ENCODE results near the gene CAVIN2.

The CAVIN2 gene

GRCh38 chr2:191797942-191798876, 48.7 kb downstream of the CAVIN2 start:
- Histone ChIP-seq H3K9ac (ENCODE audit: low read depth, low read length, poor library complexity, severe bottlenecking) (no peak overlapping the region), H3K27me3 (ENCODE audit: insufficient read depth, low read length, poor library complexity, severe bottlenecking) (no peaks in the 10 kb centered on the region), H3K9me2 (replicated peaks; ENCODE audit: low read depth, low read length) (no peaks in the 10 kb centered on the region), H3K4me1 (ENCODE audit: insufficient read depth, low read length, poor library complexity, severe bottlenecking) (no peaks in the 10 kb centered on the region), H3K79me2 (ENCODE audit: insufficient read depth, low read length) (no peaks in the 10 kb centered on the region), H2AFZ (ENCODE audit: low read length) (no peak overlapping the region), H4K20me1 (ENCODE audit: insufficient read depth, low read length, poor library complexity, severe bottlenecking) (no peaks in the 10 kb centered on the region), H3K9me3 (ENCODE audit: insufficient read depth, low read depth, low read length) (no peaks in the 10 kb centered on the region), H3F3A (ENCODE audit: low read depth) (no peaks in the 10 kb centered on the region), H3K4me2 (ENCODE audit: low read depth, low read length, poor library complexity, severe bottlenecking) (no peak overlapping the region), H3K4me3 (ENCODE audit: low read length, poor library complexity, severe bottlenecking) (no peak overlapping the region), H3K36me3 (ENCODE audit: insufficient read depth, low read length) (no peaks in the 10 kb centered on the region)
- TF ChIP-seq EZH2phosphoT487 (IDR thresholded peaks at IDR 0.05; ENCODE audit: borderline replicate concordance) (no peak), CTCF (conservative IDR thresholded peaks at IDR 0.05; ENCODE audit: low read length) (no peak)

- Histone ChIP-seq H3K4me2 (ENCODE audit: low read depth, low read length, poor library complexity, severe bottlenecking) (no peak overlapping the region), H3K79me2 (ENCODE audit: insufficient read depth, low read length) (no peaks in the 10 kb centered on the region), H3K4me3 (ENCODE audit: low read length, poor library complexity, severe bottlenecking) (no peak overlapping the region), H3K4me1 (ENCODE audit: insufficient read depth, low read length, poor library complexity, severe bottlenecking) (no peaks in the 10 kb centered on the region), H3F3A (ENCODE audit: low read depth) (no peaks in the 10 kb centered on the region), H3K36me3 (ENCODE audit: insufficient read depth, low read length) (no peaks in the 10 kb centered on the region), H4K20me1 (ENCODE audit: insufficient read depth, low read length, poor library complexity, severe bottlenecking) (no peaks in the 10 kb centered on the region), H3K9me2 (replicated peaks; ENCODE audit: low read depth, low read length) (no peaks in the 10 kb centered on the region), H3K9ac (ENCODE audit: low read depth, low read length, poor library complexity, severe bottlenecking) (no peak overlapping the region), H3K27me3 (ENCODE audit: insufficient read depth, low read length, poor library complexity, severe bottlenecking) (no peaks in the 10 kb centered on the region), H3K9me3 (ENCODE audit: insufficient read depth, low read depth, low read length) (no peaks in the 10 kb centered on the region), H2AFZ (ENCODE audit: low read length) (no peak overlapping the region)
- TF ChIP-seq EZH2phosphoT487 (IDR thresholded peaks at IDR 0.05; ENCODE audit: borderline replicate concordance), result no peak
Measured at GRCh38 chr2:191797500-191797899, 49.4 kb downstream of the CAVIN2 start.

GRCh38 chr2:191795715-191796114, 51.2 kb downstream of the CAVIN2 start:
- TF ChIP-seq CTCF (conservative IDR thresholded peaks at IDR 0.05; ENCODE audit: low read length), result no peak
- no peak for TF ChIP-seq EZH2phosphoT487 (IDR thresholded peaks at IDR 0.05; ENCODE audit: borderline replicate concordance)
- Histone ChIP-seq H3F3A (ENCODE audit: low read depth) (no peaks in the 10 kb centered on the region), H2AFZ (ENCODE audit: low read length) (no peak overlapping the region), H3K36me3 (ENCODE audit: insufficient read depth, low read length) (no peaks in the 10 kb centered on the region), H3K27me3 (ENCODE audit: insufficient read depth, low read length, poor library complexity, severe bottlenecking) (no peaks in the 10 kb centered on the region), H3K9me2 (replicated peaks; ENCODE audit: low read depth, low read length) (no peaks in the 10 kb centered on the region), H3K9ac (ENCODE audit: low read depth, low read length, poor library complexity, severe bottlenecking) (no peak overlapping the region), H3K4me3 (ENCODE audit: low read length, poor library complexity, severe bottlenecking) (no peak overlapping the region), H3K4me1 (ENCODE audit: insufficient read depth, low read length, poor library complexity, severe bottlenecking) (no peaks in the 10 kb centered on the region), H4K20me1 (ENCODE audit: insufficient read depth, low read length, poor library complexity, severe bottlenecking) (no peaks in the 10 kb centered on the region), H3K4me2 (ENCODE audit: low read depth, low read length, poor library complexity, severe bottlenecking) (no peak overlapping the region), H3K79me2 (ENCODE audit: insufficient read depth, low read length) (no peaks in the 10 kb centered on the region), H3K9me3 (ENCODE audit: insufficient read depth, low read depth, low read length) (no peaks in the 10 kb centered on the region)
